SK-N-MC (cell line): Measurements from ENCODE around the gene EVL.

Experiments
- DNase-seq: peaks from one replicate; pipeline ENCODE4 v3.0.0-alpha.2; 2011; ENCODE audit warnings: low read depth, low spot score
- H3K27ac ChIP-seq: fragments of 200-600 bp; sonication (generic); 2 replicates; pipeline ENCODE4 v1.5.1; 2016; ENCODE audit warnings: mixed run types
- H3K36me3 ChIP-seq: fragments of 200-600 bp; sonication (generic); 2 replicates; pipeline ENCODE4 v1.6.1; 2017; ENCODE audit warnings: antibody characterized with exemption, low read length, mixed read lengths; ENCODE audit not compliant: insufficient read depth
- H3K4me3 ChIP-seq: fragments of 200-600 bp; sonication (generic); 2 replicates; pipeline ENCODE4 v1.5.1; 2016
- H3K9ac ChIP-seq: fragments of 200-600 bp; sonication (generic); 2 replicates; pipeline ENCODE4 v1.8.0; 2017; ENCODE audit warnings: mixed run types, mixed read lengths; ENCODE audit not compliant: insufficient read length
- H3K9me3 ChIP-seq: fragments of 200-600 bp; sonication (generic); 2 replicates; pipeline ENCODE4 v1.6.1; 2017; ENCODE audit warnings: low read depth, mild to moderate bottlenecking, antibody characterized with exemption, low read length, moderate library complexity, mixed read lengths
- EZH2 ChIP-seq: fragments of 200-600 bp; sonication (generic); IDR thresholded peaks from one replicate; pipeline ENCODE4 v1.6.1; 2017; ENCODE audit warnings: antibody characterized with exemption
- FOXP2 ChIP-seq: optimal IDR thresholded peaks from 2 replicates; pipeline ENCODE3; 2011; ENCODE audit warnings: mild to moderate bottlenecking, moderate library complexity; ENCODE audit not compliant: insufficient read depth; ENCODE audit errors: extremely low read length, control extremely low read depth
- POLR2AphosphoS5 ChIP-seq: IDR thresholded peaks from 2 replicates; pipeline ENCODE4 v1.6.1; 2012; ENCODE audit warnings: mild to moderate bottlenecking, low read depth, low read length, borderline replicate concordance

The EVL gene

DNA sequence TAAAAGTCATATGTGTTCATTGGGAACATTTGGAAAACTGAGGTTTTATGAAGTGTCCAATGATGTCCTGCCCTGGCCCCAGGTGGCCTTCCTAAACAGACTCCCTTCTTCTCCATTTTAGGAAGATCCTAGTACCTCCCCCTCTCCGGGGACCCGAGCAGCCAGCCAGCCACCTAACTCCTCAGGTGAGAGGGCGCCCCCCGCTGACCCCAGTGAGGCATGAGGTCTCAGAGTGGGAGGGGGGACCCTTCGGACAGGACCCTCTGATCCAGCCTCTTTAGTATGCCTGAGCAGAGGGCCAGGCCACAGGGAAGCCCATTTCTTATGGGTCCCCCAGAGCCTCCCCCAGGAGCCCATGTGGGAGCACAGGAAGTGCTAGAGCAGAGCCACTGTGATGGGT, 70.6 kb downstream of the EVL start:
- Histone ChIP-seq H3K9ac (no peak overlapping the region), H3K27ac (no peak overlapping the region), H3K4me3 (no peak overlapping the region), H3K9me3 (no peaks in the 10 kb centered on the region), H3K36me3 (peaks cover 4% of the 10 kb centered on the region; the same call in 1 of the 2 replicates)
- DNase-seq, result no peak
- no peak for TF ChIP-seq EZH2
- TF ChIP-seq FOXP2, result no peak
- no peak for TF ChIP-seq POLR2AphosphoS5

DNA sequence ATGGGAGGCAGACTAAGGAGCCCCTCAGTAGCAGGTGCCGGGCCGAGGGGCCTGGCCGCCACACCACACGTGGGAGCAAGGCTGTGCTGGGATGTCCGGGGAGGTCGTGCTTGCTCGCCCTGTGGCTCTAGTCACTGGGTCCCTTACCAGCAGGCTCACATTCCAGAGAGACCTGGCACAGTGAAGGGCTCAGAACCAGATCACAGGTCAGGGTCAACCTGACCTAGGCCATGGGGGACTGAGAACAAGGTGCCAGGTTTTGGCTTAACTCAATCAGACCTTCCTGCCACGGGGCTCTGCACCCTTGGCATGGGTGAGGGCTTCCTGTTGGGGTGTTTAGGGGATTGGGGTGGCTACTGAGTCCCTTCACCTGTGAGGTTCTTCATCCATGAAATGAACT, 72.0 kb downstream of the EVL start:
- no peak for TF ChIP-seq FOXP2
- TF ChIP-seq POLR2AphosphoS5, result no peak
- no peak for TF ChIP-seq EZH2
- Histone ChIP-seq H3K27ac (no peak overlapping the region), H3K36me3 (peaks cover 4% of the 10 kb centered on the region; the same call in 1 of the 2 replicates), H3K4me3 (no peak overlapping the region), H3K9ac (no peak overlapping the region), H3K9me3 (no peaks in the 10 kb centered on the region)
- DNase-seq, result no peak

DNA sequence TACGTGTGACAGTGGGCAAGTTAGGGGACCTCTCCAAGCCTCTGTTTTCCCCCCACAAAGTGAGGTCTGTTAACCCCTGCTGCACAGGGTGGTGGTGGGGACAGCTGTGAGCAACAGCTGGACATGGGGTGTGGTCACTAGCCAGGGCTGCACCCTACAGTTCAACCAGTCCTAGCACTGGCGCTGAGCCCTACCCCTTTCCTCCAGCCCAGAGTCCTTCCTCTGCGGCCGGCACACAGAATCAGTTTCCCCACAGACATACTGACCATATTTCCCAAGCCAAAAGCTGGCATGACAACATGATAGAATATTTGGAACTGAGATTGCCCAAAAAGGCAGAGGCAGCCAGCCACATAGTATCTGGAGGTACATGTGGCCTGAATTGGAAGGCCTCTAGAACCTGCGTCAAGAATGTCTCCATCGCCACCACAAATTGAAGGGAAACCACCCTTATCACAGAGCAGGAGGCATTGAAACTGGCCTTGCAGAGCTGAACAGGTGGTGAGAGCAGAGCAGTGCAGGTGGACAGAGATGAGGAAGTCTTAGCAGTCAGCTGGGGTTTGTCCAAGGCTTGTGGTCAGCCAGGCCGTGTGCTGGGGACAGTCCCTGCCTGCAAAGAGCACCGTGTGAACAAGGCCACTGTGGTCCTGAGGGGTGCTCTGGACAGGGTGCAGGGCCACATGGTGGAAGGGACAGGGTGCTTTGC, 73.0 kb downstream of the EVL start:
- Histone ChIP-seq H3K36me3 (peaks cover 4% of the 10 kb centered on the region; the same call in 1 of the 2 replicates), H3K9me3 (no peaks in the 10 kb centered on the region), H3K4me3 (no peak overlapping the region), H3K27ac (no peak overlapping the region), H3K9ac (no peak overlapping the region)
- DNase-seq, result no peak
- TF ChIP-seq FOXP2 (no peak), EZH2 (no peak), POLR2AphosphoS5 (no peak)

DNA sequence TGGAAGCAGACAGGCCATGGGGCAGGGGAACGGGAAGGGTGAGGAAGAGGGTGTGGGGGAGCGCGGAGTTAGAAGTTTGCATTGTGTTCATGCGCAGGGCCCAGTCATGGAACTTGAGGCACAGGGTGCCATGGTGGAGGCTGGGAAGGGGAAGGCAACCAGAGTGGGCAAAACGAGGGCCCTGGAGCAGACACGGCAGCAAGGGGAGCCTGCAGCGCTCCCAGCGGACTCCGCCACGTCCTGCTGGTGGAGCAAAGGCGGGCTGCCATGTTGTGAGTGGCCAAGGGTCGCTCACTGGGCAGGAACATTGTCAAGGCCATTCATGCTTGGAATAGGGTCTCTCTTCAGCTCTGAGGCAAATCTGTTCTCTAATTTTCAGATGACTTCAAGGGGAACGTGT, 73.7 kb downstream of the EVL start:
- Histone ChIP-seq H3K9ac (no peak overlapping the region), H3K9me3 (no peaks in the 10 kb centered on the region), H3K4me3 (no peak overlapping the region), H3K27ac (no peak overlapping the region), H3K36me3 (peaks cover 4% of the 10 kb centered on the region; the same call in 1 of the 2 replicates)
- TF ChIP-seq FOXP2, result no peak
- TF ChIP-seq POLR2AphosphoS5, result no peak
- no peak for TF ChIP-seq EZH2
- DNase-seq, result no peak

DNA sequence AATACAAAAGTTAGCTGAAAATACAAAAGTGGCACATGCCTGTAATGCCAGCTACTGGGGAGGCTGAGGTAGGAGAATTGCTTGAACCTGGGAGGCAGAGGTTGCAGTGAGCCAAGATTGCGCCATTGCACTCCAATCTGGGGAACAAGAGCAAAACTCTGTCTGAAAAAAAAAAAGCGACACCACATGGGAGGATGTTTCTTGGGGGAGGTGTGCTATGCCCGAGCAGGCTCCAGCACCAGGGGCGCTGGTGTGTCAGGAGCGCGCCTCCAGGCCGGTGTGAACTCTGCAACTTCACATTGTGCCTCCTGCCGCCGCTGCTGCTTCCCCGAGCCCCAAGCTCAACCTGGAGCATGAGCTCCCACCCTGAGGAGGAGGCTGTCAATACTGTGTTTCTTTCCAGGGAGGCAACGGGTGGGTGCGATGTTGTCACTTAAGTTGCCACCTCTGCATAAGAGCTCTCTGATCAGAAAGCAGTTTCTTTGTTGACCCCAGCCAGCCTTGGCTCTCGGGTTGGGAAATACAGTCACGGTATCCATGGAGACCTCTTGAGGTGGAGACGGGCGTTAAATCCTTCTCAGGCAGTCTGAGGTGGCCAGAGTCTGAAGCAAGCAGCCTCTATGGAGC, 75.3 kb downstream of the EVL start:
- H3K9me3 ChIP-seq, result no peaks in the 10 kb centered on the region
- no peak overlapping the region for H3K4me3 ChIP-seq
- TF ChIP-seq EZH2 (no peak), POLR2AphosphoS5 (no peak), FOXP2 (no peak)
- H3K27ac ChIP-seq, result no peak overlapping the region
- H3K9ac ChIP-seq, result no peak overlapping the region
- no peaks in the 10 kb centered on the region for H3K36me3 ChIP-seq
- DNase-seq, result no peak

DNA sequence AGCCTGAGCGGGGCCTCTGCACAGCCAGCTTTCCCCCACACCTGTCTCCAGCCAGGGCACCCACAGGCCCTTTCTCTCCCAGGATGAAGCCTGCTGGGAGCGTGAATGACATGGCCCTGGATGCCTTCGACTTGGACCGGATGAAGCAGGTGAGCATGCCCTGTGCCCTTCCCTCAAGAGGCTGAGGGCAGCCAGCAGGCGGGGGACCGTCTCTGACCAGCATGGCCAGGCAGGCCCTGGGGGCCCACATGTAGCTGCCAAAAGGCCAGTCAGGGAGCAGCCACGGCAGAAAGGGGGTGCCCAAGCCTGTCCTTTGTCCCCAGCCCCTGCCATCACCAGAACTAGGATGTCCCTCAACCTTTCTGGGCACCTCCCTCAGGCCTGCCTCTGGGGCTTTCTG, 75.9 kb downstream of the EVL start:
- no peak for TF ChIP-seq POLR2AphosphoS5
- TF ChIP-seq FOXP2, result no peak
- H3K36me3 ChIP-seq, result no peaks in the 10 kb centered on the region
- no peaks in the 10 kb centered on the region for H3K9me3 ChIP-seq
- H3K4me3 ChIP-seq, result no peak overlapping the region
- H3K9ac ChIP-seq, result no peak overlapping the region
- no peak overlapping the region for H3K27ac ChIP-seq
- DNase-seq, result no peak

DNA sequence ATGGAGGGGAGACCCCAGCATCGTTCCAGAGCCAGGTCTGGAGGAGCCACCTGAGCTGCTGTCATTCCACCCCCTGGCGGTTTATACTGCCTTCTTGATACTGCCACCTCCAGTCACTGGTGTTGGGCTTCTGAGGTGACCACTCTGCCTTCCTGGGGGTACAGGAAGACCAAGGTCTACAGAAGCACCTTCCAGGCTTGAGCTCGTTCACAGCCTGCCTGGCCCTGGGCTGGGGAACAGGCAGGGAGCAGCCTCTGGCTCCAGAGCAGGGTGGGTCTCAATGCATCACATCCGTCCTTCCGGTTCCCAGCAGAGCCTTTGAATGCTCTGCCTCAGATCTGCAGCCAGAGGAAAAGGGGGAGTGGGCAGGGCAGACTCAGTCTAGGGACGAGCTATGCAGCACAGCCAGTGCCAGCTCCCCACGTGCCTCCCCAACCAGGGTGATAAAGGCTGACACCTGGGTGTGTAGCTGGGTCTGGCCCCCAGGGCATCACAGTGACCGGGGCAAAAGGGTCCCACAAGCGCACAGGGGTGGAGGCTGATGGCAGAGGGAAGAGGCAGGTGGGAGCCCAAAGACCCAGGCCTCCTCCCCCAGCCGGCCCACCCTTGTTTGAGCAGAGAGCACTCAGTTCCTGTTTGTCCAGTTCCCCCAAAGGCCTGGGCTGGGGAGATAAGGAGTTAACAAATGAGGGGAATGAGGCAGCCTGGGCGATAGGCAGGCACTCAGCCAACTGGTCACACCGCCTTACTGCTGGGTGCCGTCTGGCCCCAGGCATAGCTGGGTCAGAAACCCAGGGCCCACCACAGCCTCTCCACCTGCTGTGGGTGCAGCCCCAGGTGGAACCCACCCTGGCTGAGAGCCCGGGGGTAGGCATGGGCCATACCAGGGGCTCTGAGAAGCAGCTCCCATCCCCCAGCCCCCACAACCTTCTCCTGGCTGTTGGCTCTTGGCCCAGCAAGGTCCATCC, 77.1 kb downstream of the EVL start:
- no peak overlapping the region for H3K27ac ChIP-seq
- H3K36me3 ChIP-seq, result no peaks in the 10 kb centered on the region
- no peak overlapping the region for H3K4me3 ChIP-seq
- no peak for DNase-seq
- no peaks in the 10 kb centered on the region for H3K9me3 ChIP-seq
- no peak overlapping the region for H3K9ac ChIP-seq
- no peak for TF ChIP-seq EZH2
- no peak for TF ChIP-seq FOXP2
- TF ChIP-seq POLR2AphosphoS5, result no peak

DNA sequence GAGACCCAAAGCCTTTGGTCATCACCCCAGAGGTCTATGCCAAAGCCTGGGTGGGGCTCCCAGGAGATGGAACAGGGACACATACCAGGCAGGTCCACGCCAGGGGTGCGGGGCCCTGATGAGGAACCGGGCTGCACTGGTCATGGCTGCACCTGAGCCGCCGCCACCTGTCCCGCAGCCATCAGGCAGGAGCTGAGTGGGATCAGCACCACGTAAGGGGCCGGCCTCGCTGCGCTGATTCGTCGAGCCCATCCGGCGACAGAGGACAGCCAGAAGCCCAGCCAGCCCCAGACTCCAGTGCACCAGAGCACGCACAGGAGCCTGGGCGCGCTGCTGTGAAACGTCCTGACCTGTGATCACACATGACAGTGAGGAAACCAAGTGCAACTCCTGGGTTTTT, 78.3 kb downstream of the EVL start:
- Histone ChIP-seq H3K9me3 (no peaks in the 10 kb centered on the region), H3K9ac (no peak overlapping the region), H3K27ac (no peak overlapping the region), H3K36me3 (no peaks in the 10 kb centered on the region), H3K4me3 (no peak overlapping the region)
- no peak for DNase-seq
- TF ChIP-seq FOXP2, result no peak
- TF ChIP-seq POLR2AphosphoS5, result no peak
- no peak for TF ChIP-seq EZH2
